Activated CD8-positive, alpha-beta memory T cell treated with anti-CD3 and anti-CD28 coated beads for 1 hour (primary cell): ENCODE data around the gene MAGEB10.
"Not testable (repeated sequence)": the region's sequence is repeated elsewhere in the genome, so short reads cannot be mapped to it uniquely, and the experiment has no call there.

Experiments
- DNase-seq, 2 donors: peaks; one replicate each; pipeline ENCODE4 v3.0.0-alpha.2; 2020; ENCODE audit warnings: low read depth in 1 of 2; ENCODE audit errors: extremely low read depth in 1 of 2

The MAGEB10 gene, protein sequence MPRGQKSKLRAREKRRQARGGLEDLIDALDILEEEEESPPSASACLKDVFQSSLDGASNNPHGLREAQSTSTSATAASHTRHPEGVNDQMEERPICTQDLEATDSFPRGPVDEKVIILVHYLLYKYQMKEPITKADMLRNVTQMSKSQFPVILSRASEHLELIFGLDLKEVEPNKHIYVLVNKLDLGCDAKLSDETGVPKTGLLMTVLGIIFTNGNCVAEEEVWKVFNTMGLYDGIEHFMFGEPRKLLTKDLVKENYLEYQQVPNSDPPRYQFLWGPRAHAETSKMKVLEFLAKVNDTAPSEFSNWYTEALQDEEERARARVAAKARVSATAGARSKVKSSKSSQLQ

DNA sequence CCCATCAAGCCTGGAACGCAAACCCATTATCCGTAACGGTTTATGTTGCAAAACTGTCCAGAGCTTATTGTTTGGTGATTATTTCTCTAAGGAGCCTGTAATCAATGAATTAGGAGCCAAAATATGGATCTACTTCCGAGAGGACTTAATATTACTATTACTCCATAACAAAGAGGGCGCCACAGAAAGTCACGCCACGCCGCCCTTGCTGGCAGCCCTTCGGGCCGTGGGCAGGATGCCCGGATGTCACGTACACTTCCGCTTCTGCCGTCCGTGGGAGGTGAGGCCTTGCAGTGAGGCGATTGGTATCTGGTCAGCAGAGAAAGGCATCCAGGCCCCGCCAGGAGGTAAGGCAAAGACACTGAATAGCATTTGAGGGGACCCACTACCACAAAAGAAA is at the start of gene MAGEB10:
MAGEB10 (plus strand) TSS at position 301 of the 400 bp plus-strand sequence. CDS start 13,317 bp downstream, outside the sequence.
- DNase-seq = no peak

DNA sequence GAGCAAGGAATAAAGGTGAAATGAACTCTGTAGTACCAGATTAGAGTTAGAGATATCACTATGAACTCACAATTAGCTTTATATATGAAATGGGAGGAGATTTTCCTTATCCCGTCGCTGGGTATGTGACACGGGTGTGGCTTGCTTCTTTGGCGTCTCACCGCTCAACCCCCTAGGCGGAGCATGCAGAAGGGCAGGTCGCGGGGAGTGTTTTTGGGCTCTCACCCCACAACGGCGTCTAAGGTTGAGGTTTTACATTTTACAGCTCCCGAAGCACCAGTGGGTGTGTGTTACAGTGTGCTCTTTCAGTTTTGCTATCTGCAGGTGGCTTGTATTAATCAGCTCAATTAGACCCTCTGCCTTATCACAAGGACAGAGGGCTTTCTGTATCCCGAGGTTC is 42.1 kb upstream of the MAGEB10 start:
- no peak for DNase-seq

DNA sequence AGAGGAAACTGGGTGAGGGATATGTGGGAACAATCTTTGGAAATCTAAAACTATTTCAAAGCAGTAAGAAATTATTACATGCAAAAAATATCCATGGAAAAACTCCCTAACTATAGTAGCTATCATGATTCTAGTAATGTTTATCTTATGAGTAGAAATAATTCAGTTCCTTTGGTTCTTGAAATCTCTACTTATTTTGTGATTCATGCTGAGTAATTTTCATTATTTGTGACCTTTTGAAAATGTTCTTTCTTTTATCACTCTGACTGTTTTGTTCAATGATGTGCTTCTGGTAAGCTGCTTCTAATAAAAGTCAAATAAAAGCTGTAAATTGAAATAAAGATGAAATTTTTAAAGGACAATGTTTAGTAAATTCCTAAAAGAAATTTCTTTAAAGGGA is 40.4 kb upstream of the MAGEB10 start:
- no peak for DNase-seq

DNA sequence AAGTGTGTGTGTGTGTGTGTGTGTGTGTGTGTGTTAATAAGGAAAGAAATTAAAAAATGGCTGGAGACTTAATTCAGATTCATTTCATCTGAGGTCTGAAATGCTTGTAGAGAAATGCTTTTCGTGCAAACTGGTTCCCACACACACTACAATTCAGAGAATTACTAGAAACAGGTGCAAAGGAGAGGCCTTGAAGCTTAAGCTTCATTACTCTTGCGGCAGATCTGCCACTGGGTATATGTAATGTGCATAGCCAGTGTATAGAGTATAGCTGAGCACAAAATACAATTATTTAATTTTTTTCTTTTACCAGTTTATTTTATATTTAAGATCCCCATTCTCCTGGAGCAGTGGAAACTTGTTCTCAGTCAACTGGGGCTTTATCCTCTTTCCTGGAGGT is 31.8 kb upstream of the MAGEB10 start:
- no peak for DNase-seq

DNA sequence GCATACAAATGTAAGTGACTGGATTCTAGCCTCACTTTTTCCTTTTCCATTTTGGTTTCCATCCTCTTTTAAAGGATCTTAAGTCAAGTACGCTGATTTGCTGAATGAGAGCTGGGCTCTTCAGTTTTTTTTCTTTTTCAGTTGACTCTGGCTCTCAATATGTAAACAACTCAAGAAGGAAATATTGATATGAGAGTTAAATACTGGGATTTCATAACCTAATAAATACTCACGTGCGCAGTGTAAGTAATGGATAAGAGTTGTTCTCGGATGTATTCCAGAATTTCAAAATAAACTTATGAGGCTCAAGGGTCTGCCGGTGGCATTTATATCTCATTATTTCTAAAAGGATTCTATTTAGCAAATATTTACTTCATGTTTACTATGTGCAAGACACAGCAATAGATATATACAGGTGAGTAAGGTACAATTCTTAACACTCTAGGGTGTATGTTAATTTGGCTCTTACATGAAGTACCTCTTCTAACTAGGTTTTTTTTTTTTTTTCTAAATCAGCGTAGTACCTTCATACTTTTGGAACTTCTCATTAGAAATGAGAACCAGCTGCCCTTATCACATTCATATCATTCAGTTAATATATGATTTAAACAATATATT is 11.0 kb upstream of the MAGEB10 start:
- DNase-seq = no peak

DNA sequence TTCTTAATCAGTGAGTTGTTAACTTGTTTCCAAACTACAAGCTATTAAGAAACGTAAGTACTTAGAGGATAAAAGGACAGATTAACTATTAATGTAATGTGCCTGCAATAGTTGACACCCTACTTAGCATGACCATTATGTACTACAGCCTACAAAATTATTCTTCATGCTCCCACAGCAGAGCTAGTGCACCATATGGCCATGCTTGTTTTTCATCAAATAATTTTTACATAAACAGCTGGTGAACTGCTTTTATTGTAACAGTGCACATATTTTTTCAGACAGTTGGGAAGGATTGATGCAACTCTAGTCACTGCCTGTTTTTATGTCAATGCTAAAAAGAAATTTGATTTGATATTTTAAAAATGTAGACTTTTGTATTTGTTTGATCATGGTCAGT is 10.2 kb upstream of the MAGEB10 start:
- no peak for DNase-seq

DNA sequence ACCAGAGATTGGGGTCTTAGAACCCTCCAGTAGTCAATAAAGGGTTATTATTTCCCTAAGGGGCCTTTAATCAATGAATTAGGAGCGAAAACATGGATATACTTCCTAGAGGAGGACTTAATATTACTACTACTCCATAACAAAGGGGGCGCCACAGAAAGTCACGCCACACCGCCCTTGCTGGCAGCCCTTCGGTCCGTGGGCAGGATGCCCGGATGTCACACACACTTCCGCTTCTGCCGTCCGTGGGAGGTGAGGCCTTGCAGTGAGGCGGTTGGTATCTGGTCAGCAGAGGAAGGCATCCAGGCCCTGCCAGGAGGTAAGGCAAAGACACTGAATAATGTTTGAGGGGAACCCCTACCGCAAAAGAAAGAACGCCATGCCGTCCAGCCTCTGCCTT is 436 bp downstream of the MAGEB10 start:
- DNase-seq = no peak

DNA sequence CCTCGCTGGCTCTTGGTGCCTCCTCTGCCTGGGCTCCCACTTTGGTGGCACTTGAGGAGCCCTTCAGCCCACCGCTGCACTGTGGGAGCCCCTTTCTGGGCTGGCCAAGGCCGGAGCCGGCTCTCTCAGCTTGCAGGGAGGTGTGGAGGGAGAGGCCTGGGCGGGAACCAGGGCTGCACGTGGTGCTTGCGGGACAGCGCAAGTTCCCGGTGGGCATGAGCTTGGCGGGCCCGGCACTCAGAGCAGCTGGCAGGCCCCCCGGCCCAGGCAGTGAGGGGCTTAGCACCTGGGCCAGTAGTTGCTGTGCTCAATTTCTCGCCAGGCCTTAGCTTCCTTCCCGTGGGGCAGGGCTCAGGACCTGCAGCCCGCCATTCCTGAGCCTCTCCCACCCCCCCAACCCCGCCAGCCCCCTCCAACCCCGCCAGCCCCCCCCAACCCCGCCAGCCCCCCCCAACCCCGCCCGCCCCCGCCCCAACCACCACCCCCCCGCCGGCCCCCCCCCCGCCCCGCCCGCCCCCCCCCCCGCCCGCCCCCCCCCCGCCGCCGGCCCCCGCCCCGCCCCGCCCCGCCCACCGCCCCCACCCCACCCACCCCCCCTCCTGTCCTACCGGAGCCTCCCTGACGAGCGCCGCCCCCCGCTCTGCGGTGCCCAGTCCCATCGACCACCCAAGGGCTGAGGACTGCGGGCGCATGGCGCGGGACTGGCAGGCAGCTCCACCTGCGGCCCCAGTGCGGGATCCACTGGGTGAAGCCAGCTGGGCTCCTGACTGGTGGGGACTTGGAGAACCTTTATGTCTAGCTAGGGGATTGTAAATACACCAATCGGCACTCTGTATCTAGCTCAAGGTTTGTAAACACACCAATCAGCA is 1.4 kb downstream of the MAGEB10 start:
- DNase-seq = not testable (repeated sequence)

DNA sequence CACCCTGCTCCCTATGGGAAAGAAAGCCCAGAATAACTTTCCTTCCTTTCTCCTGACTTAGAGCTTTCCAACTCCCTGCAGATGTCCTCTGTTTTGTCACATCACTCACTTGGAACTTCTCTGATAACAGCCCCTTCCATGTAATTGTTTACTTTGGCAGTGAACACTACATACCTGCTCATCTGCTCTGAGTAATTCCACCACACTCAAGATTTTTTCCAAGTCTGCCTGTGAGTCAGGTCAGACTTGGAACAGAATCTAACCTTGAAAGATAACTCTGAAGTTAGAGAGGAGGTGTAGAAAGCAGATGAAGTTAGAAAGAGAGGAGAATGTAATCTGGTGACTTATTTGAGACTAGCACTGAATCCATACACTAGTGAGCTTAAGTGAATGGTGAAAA is 7.4 kb downstream of the MAGEB10 start:
- DNase-seq = no peak

DNA sequence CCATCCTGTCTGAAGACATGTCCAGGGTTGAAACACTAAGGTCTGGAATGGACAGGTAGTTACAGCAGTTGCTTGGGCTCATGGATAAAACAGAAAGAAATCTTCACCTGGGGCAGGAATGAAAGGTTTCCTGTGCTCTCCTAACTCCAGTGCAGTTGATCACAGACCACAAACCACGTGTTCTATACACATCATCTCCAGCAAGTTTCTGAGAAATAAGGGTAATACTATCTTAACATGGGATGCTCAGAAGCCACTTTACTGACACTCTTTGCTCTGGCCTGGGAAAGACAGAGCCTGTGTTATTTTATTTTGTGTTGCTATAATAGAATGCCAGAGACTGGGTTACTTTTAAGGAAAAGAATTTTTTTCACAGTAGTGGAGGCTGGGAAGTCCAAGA is 16.0 kb downstream of the MAGEB10 start:
- no peak for DNase-seq

DNA sequence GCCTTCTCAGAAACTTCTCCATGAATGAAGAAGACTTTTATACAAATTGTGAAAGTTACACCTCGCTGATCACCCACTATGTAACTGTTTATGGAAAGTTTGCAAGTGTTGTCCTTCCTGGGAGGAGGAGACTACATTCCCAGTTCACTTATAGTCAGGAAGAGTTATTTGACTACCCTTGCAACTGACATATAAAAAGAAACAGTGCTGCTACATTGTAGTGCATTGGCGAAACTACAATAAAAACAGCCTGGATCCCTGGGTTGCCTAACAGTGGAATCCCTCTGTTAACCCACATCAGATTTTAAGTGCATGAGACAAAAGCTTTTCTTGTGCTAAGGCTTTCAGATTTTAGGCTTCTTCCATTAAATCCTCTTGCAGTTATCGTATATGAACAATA is 30.4 kb downstream of the MAGEB10 start:
- no peak for DNase-seq

DNA sequence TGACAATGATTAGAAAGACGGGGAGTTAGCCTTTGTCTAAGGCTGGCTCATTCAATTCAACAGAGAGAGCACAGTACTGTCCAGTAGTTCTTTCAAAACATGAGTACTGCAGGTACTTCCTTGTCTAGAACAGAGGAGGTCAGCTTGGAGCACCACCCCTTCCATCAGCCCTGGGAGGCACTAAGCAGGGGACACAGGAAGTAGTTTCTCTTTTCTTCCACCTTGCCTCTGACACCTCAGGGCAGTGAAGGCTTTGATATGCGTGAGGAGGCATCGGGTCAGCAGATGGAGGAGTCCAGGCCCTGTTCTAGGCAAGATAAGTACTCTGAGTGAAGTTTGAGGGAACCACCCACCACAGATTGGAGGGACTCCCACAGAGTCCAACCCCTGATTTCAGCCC is 33.1 kb downstream of the MAGEB10 start:
- no peak for DNase-seq

DNA sequence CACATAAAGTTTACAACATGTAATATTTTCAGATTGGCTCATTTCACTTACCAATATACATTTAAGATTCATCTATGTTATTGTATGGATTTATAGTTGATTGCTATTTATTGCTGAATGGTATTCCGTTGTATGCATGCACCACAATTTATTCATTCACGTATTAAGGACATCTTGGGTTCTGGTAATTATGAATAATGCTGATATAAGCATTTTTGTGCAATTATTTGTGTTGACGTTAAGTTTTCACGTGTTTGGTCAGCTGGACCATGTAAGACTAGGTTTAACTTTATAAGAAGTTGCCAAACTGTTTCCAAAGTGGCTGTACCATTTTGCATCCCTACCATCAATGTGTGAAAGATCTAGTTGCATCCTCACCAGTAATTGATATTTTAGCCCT is 35.1 kb downstream of the MAGEB10 start:
- no peak for DNase-seq

DNA sequence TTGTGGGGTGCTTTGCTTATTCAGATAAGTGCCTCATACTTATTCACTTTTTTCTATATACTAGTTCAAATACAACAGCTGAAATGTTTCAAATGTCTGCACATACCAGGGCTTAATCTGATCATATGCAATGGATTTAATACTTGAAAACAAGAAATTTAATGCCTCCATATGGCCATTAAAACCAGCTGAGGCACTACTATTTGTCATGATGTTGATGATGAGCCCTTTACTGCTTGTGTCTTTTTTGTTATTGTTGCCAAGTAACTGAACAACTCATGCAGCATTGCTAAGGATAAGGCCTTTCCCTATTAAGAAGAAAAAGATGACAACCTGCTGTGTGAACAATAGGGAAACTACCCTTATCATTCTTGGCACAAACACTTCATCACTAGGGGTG is 52.5 kb downstream of the MAGEB10 start:
- DNase-seq = no peak

DNA sequence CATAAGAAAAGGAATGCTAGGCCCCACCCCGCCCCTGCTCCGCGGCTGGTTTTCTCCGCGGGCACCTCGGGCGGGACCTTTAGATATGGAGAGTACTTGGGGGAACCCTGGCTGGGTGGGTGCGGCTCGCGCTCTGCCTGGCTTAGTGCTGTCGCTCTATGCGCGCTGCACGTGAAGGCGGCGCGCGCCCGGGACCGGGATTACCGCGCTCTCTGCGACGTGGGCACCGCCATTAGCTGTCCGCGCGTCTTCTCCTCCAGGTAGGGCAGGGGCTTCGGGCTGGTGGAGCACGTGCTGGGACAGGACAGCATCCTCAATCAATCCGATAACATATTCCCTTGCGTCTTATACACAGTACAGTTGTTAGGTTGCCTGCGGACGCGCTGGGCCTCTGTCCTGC is 56.0 kb downstream of the MAGEB10 start:
- DNase-seq = no peak
